GM18870 (cell line): ENCODE data around the gene MAIP1.
A peak's percentile ranks its signal among the peaks of the same experiment; 100 is the strongest.

Experiments
- ATAC-seq: cut with Tn5 transposase; IDR thresholded peaks from one replicate; pipeline ENCODE4 v1.9.1; 2021; ENCODE audit warnings: moderate library complexity; ENCODE audit not compliant: unreplicated experiment

Gene MAIP1

GRCh38 chr2:199946836-199947235 is 8.5 kb upstream of the MAIP1 start:
- no peak for ATAC-seq

GRCh38 chr2:199950396-199950795 is 5.0 kb upstream of the MAIP1 start:
- ATAC-seq = no peak

GRCh38 chr2:199951023-199951422 is 4.4 kb upstream of the MAIP1 start:
- no peak for ATAC-seq

GRCh38 chr2:199955007-199955338 is 409 bp upstream of the MAIP1 start:
- peak; percentile 25 for ATAC-seq

- peak; percentile 0 for ATAC-seq
These were observed 639 bp downstream of the MAIP1 start for GRCh38 chr2:199956062-199956380.

GRCh38 chr2:199958014-199958413 is 2.6 kb downstream of the MAIP1 start:
- no peak for ATAC-seq

- peak; percentile 49 for ATAC-seq
These were observed 6.8 kb downstream of the MAIP1 start for GRCh38 chr2:199962203-199962602.

- no peak for ATAC-seq
These were observed 11.0 kb downstream of the MAIP1 start for GRCh38 chr2:199966405-199966804.

GRCh38 chr2:199966976-199967375 is 11.6 kb downstream of the MAIP1 start:
- ATAC-seq = no peak

GRCh38 chr2:199968126-199968525 is 12.7 kb downstream of the MAIP1 start:
- no peak for ATAC-seq

- no peak for ATAC-seq
These were observed 16.8 kb downstream of the MAIP1 start for GRCh38 chr2:199972088-199972626.

GRCh38 chr2:199973703-199974102 is 18.3 kb downstream of the MAIP1 start:
- ATAC-seq = no peak

GRCh38 chr2:199975273-199975895 is 20.0 kb downstream of the MAIP1 start:
- ATAC-seq = no peak

- ATAC-seq = peak; percentile 86
These were observed 22.6 kb downstream of the MAIP1 start for GRCh38 chr2:199977984-199978415.

GRCh38 chr2:199979398-199979797 is 24.0 kb downstream of the MAIP1 start:
- ATAC-seq = no peak

- no peak for ATAC-seq
These were observed 24.6 kb downstream of the MAIP1 start for GRCh38 chr2:199979832-199980628.

GRCh38 chr2:199982126-199982843 is 26.9 kb downstream of the MAIP1 start:
- ATAC-seq = no peak

- ATAC-seq = no peak
These were observed 28.2 kb downstream of the MAIP1 start for GRCh38 chr2:199983534-199983933.

- no peak for ATAC-seq
These were observed 28.8 kb downstream of the MAIP1 start for GRCh38 chr2:199984159-199984558.

- no peak for ATAC-seq
These were observed 29.4 kb downstream of the MAIP1 start for GRCh38 chr2:199984755-199985154.

- ATAC-seq = no peak
These were observed 30.3 kb downstream of the MAIP1 start for GRCh38 chr2:199985625-199986207.
